ENCODE results near the gene CNTN2.

- no peak for TF ChIP-seq CTCF (IDR thresholded peaks at IDR 0.05; ENCODE audit: borderline replicate concordance, extremely low read depth, low read length, poor library complexity, severe bottlenecking)
- no peak for TF ChIP-seq EZH2 (IDR thresholded peaks at IDR 0.05; ENCODE audit: borderline replicate concordance, low read depth, low read length, severe bottlenecking)
These were observed 79.5 kb downstream of the CNTN2 start for GRCh38 chr1:205122489-205122882.
